OCI-LY7 (cell line): Measurements from ENCODE around the gene RNASEH1. TPM values are rescaled to one million over a fixed set of nuclear protein-coding genes. Genes with fewer than 3 reads are reported as not detected.

ENCODE experiments used
- BruUV-seq: library from RNA; stranded (reverse); fragments of 400-500 nt; replicated peaks from 2 replicates; lab custom pipeline; 2021; lab: Mats Ljungman, UMichigan
- CTCF ChIA-PET: fragments of 300-600 bp; sonication (Branson Sonifier 250); formaldehyde crosslinking; loops from one replicate; lab custom pipeline; 2022; ENCODE audit warnings: antibody characterized with exemption; ENCODE audit not compliant: unreplicated experiment; lab: Charles Lee
- POLR2A ChIA-PET: fragments of 300-600 bp; sonication (Branson Sonifier 250); formaldehyde crosslinking; loops from one replicate; lab custom pipeline; 2022; ENCODE audit warnings: antibody characterized with exemption; lab: Charles Lee
- DNase-seq: peaks from one replicate; pipeline ENCODE4 v3.0.0-alpha.2; 2015; ENCODE audit warnings: low spot score
- H2AFZ ChIP-seq: fragments of 200-600 bp; sonication (generic), shearing (Covaris generic); 2 replicates; pipeline ENCODE4 v1.6.1; 2014; ENCODE audit warnings: mild to moderate bottlenecking, antibody characterized with exemption, low read length, moderate library complexity
- H3K27ac ChIP-seq: fragments of 200-600 bp; sonication (generic); 2 replicates; pipeline ENCODE4 v1.5.1; 2014; ENCODE audit warnings: mixed run types, low read depth, mild to moderate bottlenecking, moderate library complexity, low read length, inconsistent platforms; ENCODE audit not compliant: poor library complexity, severe bottlenecking
- H3K36me3 ChIP-seq: fragments of 200-600 bp; sonication (generic); 2 replicates; pipeline ENCODE4 v1.6.1; 2014; ENCODE audit warnings: mild to moderate bottlenecking, antibody characterized with exemption, low read length, moderate library complexity, mixed read lengths; ENCODE audit not compliant: insufficient read depth
- H3K4me1 ChIP-seq: fragments of 200-600 bp; sonication (generic); 2 replicates; pipeline ENCODE4 v1.5.1; 2014; ENCODE audit warnings: mild to moderate bottlenecking, low read length; ENCODE audit not compliant: insufficient read depth, poor library complexity, severe bottlenecking
- H3K4me2 ChIP-seq: fragments of 200-600 bp; sonication (generic); 2 replicates; pipeline ENCODE4 v1.6.1; 2014; ENCODE audit warnings: mild to moderate bottlenecking, low read length
- H3K4me3 ChIP-seq: fragments of 200-600 bp; sonication (generic); 2 replicates; pipeline ENCODE4 v1.5.1; 2014; ENCODE audit warnings: mild to moderate bottlenecking, low read depth, low read length; ENCODE audit not compliant: poor library complexity, severe bottlenecking
- H3K79me2 ChIP-seq: fragments of 200-600 bp; sonication (generic); 2 replicates; pipeline ENCODE4 v1.6.1; 2016; ENCODE audit warnings: low read depth, mild to moderate bottlenecking, low read length, moderate library complexity, mixed read lengths; ENCODE audit not compliant: insufficient read depth
- H3K9me2 ChIP-seq: fragments of 200-600 bp; sonication (generic); 2 replicates; pipeline ENCODE4 v1.6.1; 2016; ENCODE audit warnings: mild to moderate bottlenecking, low read length, mixed read lengths; ENCODE audit not compliant: insufficient read depth
- H3K9me3 ChIP-seq: fragments of 200-600 bp; sonication (generic); 2 replicates; pipeline ENCODE4 v1.6.1; 2014; ENCODE audit warnings: mild to moderate bottlenecking, mixed run types, low read length, mixed read lengths
- H4K20me1 ChIP-seq: fragments of 200-600 bp; sonication (generic); 2 replicates; pipeline ENCODE4 v1.6.1; 2014; ENCODE audit warnings: mild to moderate bottlenecking, antibody characterized with exemption, low read length, moderate library complexity, mixed read lengths; ENCODE audit not compliant: insufficient read depth
- CTCF ChIP-seq: fragments of 200-600 bp; sonication (generic); conservative IDR thresholded peaks from 2 replicates; pipeline ENCODE4 v1.5.1; 2014; ENCODE audit warnings: mild to moderate bottlenecking, antibody characterized with exemption, low read length, moderate library complexity, mixed read lengths
- EZH2phosphoT487 ChIP-seq: fragments of 200-600 bp; sonication (generic); IDR thresholded peaks from 2 replicates; pipeline ENCODE4 v1.6.1; 2018; ENCODE audit warnings: low read depth, borderline replicate concordance, mild to moderate bottlenecking, mixed run types, antibody characterized with exemption, low read length, moderate library complexity, mixed read lengths
- intact Hi-C: fragments of 100-400 bp; cut with micrococcal nuclease; formaldehyde crosslinking; loops from one replicate; pipeline ENCODE4 v1.10.0; 2022; ENCODE audit not compliant: unreplicated experiment
- total RNA-seq, 2 experiments: library from RNA; depleted of rRNA in 1 of 2; stranded (reverse); fragments of >200 nt in 1 of 2; shearing (Covaris generic) in 1 of 2; gene quantifications; 2 replicates each; pipeline ENCODE4 v1.2.3, GENCODE V29; 2014 to 2022

Gene RNASEH1
- total RNA-seq, 2 experiments from 2014 or later, result 35.7 to 48.2 TPM

- no TSS peak for BruUV-seq
- no peak overlapping the region for H3K4me2 ChIP-seq
- no peak overlapping the region for H3K27ac ChIP-seq
- peaks cover under 1% of the 10 kb centered on the region for H3K4me1 ChIP-seq
- ChIA-PET CTCF (no interaction called here), POLR2A (interaction anchor here (1.0 kb wide), 1 partner anchor 14 kb away, joined by 10 read pairs; no protein-coding TSS in a partner anchor)
- no peak overlapping the region for H2AFZ ChIP-seq
- H3K36me3 ChIP-seq, result peaks cover 73% of the 10 kb centered on the region
- no peaks in the 10 kb centered on the region for H3K9me2 ChIP-seq
- peaks cover 5% of the 10 kb centered on the region; the same call in 1 of the 2 replicates for H3K79me2 ChIP-seq
- H4K20me1 ChIP-seq, result no peaks in the 10 kb centered on the region
- intact Hi-C loops, result no loop called here
- no peak for DNase-seq
- H3K4me3 ChIP-seq, result no peak overlapping the region
- H3K9me3 ChIP-seq, result no peaks in the 10 kb centered on the region
- TF ChIP-seq EZH2phosphoT487 (no peak), CTCF (no peak)
Measured at GRCh38 chr2:3542107-3542506, 16.0 kb downstream of the RNASEH1 start.

GRCh38 chr2:3539836-3540235 is 18.3 kb downstream of the RNASEH1 start:
- DNase-seq, result no peak
- TF ChIP-seq CTCF (no peak), EZH2phosphoT487 (no peak)
- Histone ChIP-seq H3K9me2 (no peaks in the 10 kb centered on the region), H3K4me3 (no peak overlapping the region), H3K9me3 (peaks cover 2% of the 10 kb centered on the region), H3K27ac (no peak overlapping the region), H4K20me1 (no peaks in the 10 kb centered on the region), H3K4me2 (no peak overlapping the region), H3K4me1 (peaks cover 20% of the 10 kb centered on the region), H3K79me2 (peaks cover 5% of the 10 kb centered on the region; the same call in 1 of the 2 replicates), H3K36me3 (peaks cover 52% of the 10 kb centered on the region), H2AFZ (no peak overlapping the region)
- intact Hi-C loops, result loop anchor here (5.0 kb wide), 1 partner anchor 112 kb away; no protein-coding TSS in a partner anchor
- BruUV-seq, result no TSS peak
- ChIA-PET POLR2A (interaction anchor here (0.5 to 1.5 kb wide), 4 partner anchors 8 to 720 kb away, joined by 3 to 7 read pairs (median 4); no protein-coding TSS in a partner anchor), CTCF (no interaction called here)
